ENCODE results near the gene CDK4.
A peak's percentile ranks its signal among the peaks of the same experiment; 100 is the strongest.

CDK4 gene

DNA sequence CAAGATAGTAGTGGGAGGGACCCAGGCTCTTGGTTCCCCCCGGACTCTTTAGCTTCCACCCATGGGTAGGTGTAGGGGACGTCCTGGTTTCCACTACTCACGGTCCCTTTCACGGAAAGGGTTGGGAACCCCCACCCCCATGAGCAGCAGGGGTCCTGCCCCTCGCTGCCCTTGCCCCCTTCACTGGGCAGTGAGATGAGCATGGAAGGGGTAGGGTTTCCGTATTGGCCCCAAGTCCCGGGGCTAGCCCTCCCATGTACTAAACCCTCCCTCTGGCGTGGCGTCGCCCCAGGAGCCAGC is 26.3 kb downstream of the CDK4 start:
- Histone ChIP-seq H3K4me2 (ENCODE audit: low read length) (no peak overlapping the region), H2AFZ (ENCODE audit: low read length) (no peak overlapping the region), H3F3A (ENCODE audit: insufficient read depth, low read length) (peaks cover 3% of the 10 kb centered on the region), H3K9ac (ENCODE audit: low read length) (no peak overlapping the region), H3K4me1 (ENCODE audit: insufficient read depth, low read length, severe bottlenecking) (peaks cover 4% of the 10 kb centered on the region), H3K9me3 (ENCODE audit: low read length) (no peaks in the 10 kb centered on the region), H3K79me2 (ENCODE audit: insufficient read depth, low read length) (no peaks in the 10 kb centered on the region), H3K4me3 (ENCODE audit: low read depth, low read length, poor library complexity, severe bottlenecking) (no peak overlapping the region), H3K27ac (ENCODE audit: low read depth, low read length, poor library complexity, severe bottlenecking) (no peak overlapping the region), H4K20me1 (ENCODE audit: insufficient read depth, low read length) (no peaks in the 10 kb centered on the region), H3K27me3 (ENCODE audit: insufficient read depth, low read length) (no peaks in the 10 kb centered on the region), H3K9me2 (ENCODE audit: low read depth, low read length) (no peaks in the 10 kb centered on the region), H3K36me3 (ENCODE audit: insufficient read depth, low read length) (peaks cover 45% of the 10 kb centered on the region)
- TF ChIP-seq CTCF (IDR thresholded peaks at IDR 0.05; ENCODE audit: low read length) (no peak), EZH2 (IDR thresholded peaks at IDR 0.05; ENCODE audit: borderline replicate concordance, low read length) (no peak)

GRCh38 chr12:57724936-57725740 is 27.0 kb downstream of the CDK4 start:
- H2AFZ ChIP-seq (ENCODE audit: low read length): no peak overlapping the region
- H3F3A ChIP-seq (ENCODE audit: insufficient read depth, low read length): peaks cover 3% of the 10 kb centered on the region
- peaks cover 4% of the 10 kb centered on the region for H3K4me1 ChIP-seq (ENCODE audit: insufficient read depth, low read length, severe bottlenecking)
- peak overlapping the region; percentile 51 for H3K27ac ChIP-seq (ENCODE audit: low read depth, low read length, poor library complexity, severe bottlenecking)
- no peak overlapping the region for H3K4me2 ChIP-seq (ENCODE audit: low read length)
- H3K9me3 ChIP-seq (ENCODE audit: low read length): no peaks in the 10 kb centered on the region
- no peaks in the 10 kb centered on the region for H3K27me3 ChIP-seq (ENCODE audit: insufficient read depth, low read length)
- H3K4me3 ChIP-seq (ENCODE audit: low read depth, low read length, poor library complexity, severe bottlenecking): no peak overlapping the region
- H3K36me3 ChIP-seq (ENCODE audit: insufficient read depth, low read length): peaks cover 46% of the 10 kb centered on the region
- H3K9ac ChIP-seq (ENCODE audit: low read length): no peak overlapping the region
- H4K20me1 ChIP-seq (ENCODE audit: insufficient read depth, low read length): no peaks in the 10 kb centered on the region
- H3K9me2 ChIP-seq (ENCODE audit: low read depth, low read length): no peaks in the 10 kb centered on the region
- no peaks in the 10 kb centered on the region for H3K79me2 ChIP-seq (ENCODE audit: insufficient read depth, low read length)
- TF ChIP-seq CTCF (IDR thresholded peaks at IDR 0.05; ENCODE audit: low read length): no peak
- no peak for TF ChIP-seq EZH2 (IDR thresholded peaks at IDR 0.05; ENCODE audit: borderline replicate concordance, low read length)

GRCh38 chr12:57724003-57724935 is 27.8 kb downstream of the CDK4 start:
- Histone ChIP-seq H3K27me3 (ENCODE audit: insufficient read depth, low read length) (no peaks in the 10 kb centered on the region), H3K36me3 (ENCODE audit: insufficient read depth, low read length) (peaks cover 49% of the 10 kb centered on the region), H2AFZ (ENCODE audit: low read length) (no peak overlapping the region), H3K27ac (ENCODE audit: low read depth, low read length, poor library complexity, severe bottlenecking) (peak overlapping the region; percentile 51), H3K9me3 (ENCODE audit: low read length) (no peaks in the 10 kb centered on the region), H4K20me1 (ENCODE audit: insufficient read depth, low read length) (no peaks in the 10 kb centered on the region), H3K79me2 (ENCODE audit: insufficient read depth, low read length) (no peaks in the 10 kb centered on the region), H3K4me3 (ENCODE audit: low read depth, low read length, poor library complexity, severe bottlenecking) (no peak overlapping the region), H3K4me2 (ENCODE audit: low read length) (no peak overlapping the region), H3K9me2 (ENCODE audit: low read depth, low read length) (no peaks in the 10 kb centered on the region), H3K9ac (ENCODE audit: low read length) (no peak overlapping the region), H3K4me1 (ENCODE audit: insufficient read depth, low read length, severe bottlenecking) (peaks cover 4% of the 10 kb centered on the region), H3F3A (ENCODE audit: insufficient read depth, low read length) (peaks cover 3% of the 10 kb centered on the region)
- no peak for TF ChIP-seq CTCF (IDR thresholded peaks at IDR 0.05; ENCODE audit: low read length)
- no peak for TF ChIP-seq EZH2 (IDR thresholded peaks at IDR 0.05; ENCODE audit: borderline replicate concordance, low read length)
